H9 (cell line): ENCODE measurements around the gene VRK2. TPM values are rescaled to one million over a fixed set of nuclear protein-coding genes. Genes with fewer than 3 reads are reported as not detected.

Source experiments
- DNase-seq: peaks from one replicate; pipeline ENCODE4 v3.0.0-alpha.2; 2017
- H2AFZ ChIP-seq: one replicate; pipeline ENCODE4 v1.6.1; 2013; ENCODE audit warnings: mild to moderate bottlenecking, low read length, control low read depth, moderate library complexity
- H2AK5ac ChIP-seq: 2 replicates; pipeline ENCODE4 v1.6.1; 2013; ENCODE audit warnings: low read length, control low read depth, mixed read lengths; ENCODE audit not compliant: insufficient read length
- H2BK120ac ChIP-seq: one replicate; pipeline ENCODE4 v1.6.1; 2013; ENCODE audit warnings: low read depth, mild to moderate bottlenecking, low read length, control low read depth, inconsistent platforms; ENCODE audit not compliant: poor library complexity, severe bottlenecking
- H2BK12ac ChIP-seq: 2 replicates; pipeline ENCODE4 v1.6.1; 2013; ENCODE audit warnings: low read length, control low read depth, mixed read lengths, low read depth; ENCODE audit not compliant: insufficient read length
- H2BK15ac ChIP-seq: 2 replicates; pipeline ENCODE4 v1.6.1; 2013; ENCODE audit warnings: low read depth, low read length, control low read depth
- H2BK20ac ChIP-seq: one replicate; pipeline ENCODE4 v1.6.1; 2013; ENCODE audit warnings: low read depth, mild to moderate bottlenecking, low read length, control low read depth, inconsistent platforms; ENCODE audit not compliant: poor library complexity, severe bottlenecking
- H2BK5ac ChIP-seq: 2 replicates; pipeline ENCODE4 v1.6.1; 2013; ENCODE audit warnings: low read length, control low read depth, mixed read lengths; ENCODE audit not compliant: insufficient read length
- H3K14ac ChIP-seq: 2 replicates; pipeline ENCODE4 v1.6.1; 2013; ENCODE audit warnings: low read length, control low read depth; ENCODE audit not compliant: insufficient read depth
- H3K18ac ChIP-seq: 2 replicates; pipeline ENCODE4 v1.6.1; 2013; ENCODE audit warnings: low read depth, mild to moderate bottlenecking, mixed read lengths, low read length, control low read depth; ENCODE audit not compliant: insufficient read length
- H3K23ac ChIP-seq: 2 replicates; pipeline ENCODE4 v1.6.1; 2013; ENCODE audit warnings: low read length, control low read depth, mixed read lengths, low read depth; ENCODE audit not compliant: insufficient read length
- H3K23me2 ChIP-seq: 2 replicates; pipeline ENCODE4 v1.6.1; 2013; ENCODE audit warnings: low read depth, mild to moderate bottlenecking, mixed read lengths, low read length, control low read depth; ENCODE audit not compliant: insufficient read length, poor library complexity, severe bottlenecking
- H3K27ac ChIP-seq: 2 replicates; pipeline ENCODE4 v1.5.1; 2013; ENCODE audit warnings: low read length, control low read depth, mixed read lengths, low read depth; ENCODE audit not compliant: insufficient read length
- H3K27me3 ChIP-seq: 2 replicates; pipeline ENCODE4 v1.6.1; 2013; ENCODE audit warnings: low read length, control low read depth, inconsistent platforms; ENCODE audit not compliant: insufficient read depth
- H3K4ac ChIP-seq: 2 replicates; pipeline ENCODE4 v1.6.1; 2013; ENCODE audit warnings: low read depth, mild to moderate bottlenecking, control low read depth, inconsistent platforms, low read length, moderate library complexity
- H3K4me1 ChIP-seq: 2 replicates; pipeline ENCODE4 v1.6.1; 2013; ENCODE audit warnings: low read length, control low read depth, inconsistent platforms; ENCODE audit not compliant: insufficient read depth
- H3K4me2 ChIP-seq: 2 replicates; pipeline ENCODE4 v1.6.1; 2013; ENCODE audit warnings: low read length, control low read depth, mixed read lengths; ENCODE audit not compliant: insufficient read length, insufficient read depth
- H3K56ac ChIP-seq: 2 replicates; pipeline ENCODE4 v1.6.1; 2013; ENCODE audit warnings: low read depth, mild to moderate bottlenecking, mixed read lengths, low read length, control low read depth; ENCODE audit not compliant: insufficient read length
- H3K79me1 ChIP-seq: 2 replicates; pipeline ENCODE4 v1.6.1; 2013; ENCODE audit warnings: low read depth, mild to moderate bottlenecking, moderate library complexity, low read length, control low read depth, inconsistent platforms; ENCODE audit not compliant: insufficient read depth, poor library complexity, severe bottlenecking
- H3K79me2 ChIP-seq: 2 replicates; pipeline ENCODE4 v1.6.1; 2013; ENCODE audit warnings: low read length, control low read depth, inconsistent platforms; ENCODE audit not compliant: insufficient read depth
- H3K9ac ChIP-seq: 2 replicates; pipeline ENCODE4 v1.6.1; 2013; ENCODE audit warnings: low read length, control low read depth, mixed read lengths; ENCODE audit not compliant: insufficient read length; ENCODE audit errors: extremely low read depth
- H3K9me3 ChIP-seq: one replicate; pipeline ENCODE4 v1.6.1; 2013; ENCODE audit warnings: low read depth, low read length, inconsistent platforms; ENCODE audit not compliant: control insufficient read depth
- H3T11ph ChIP-seq: one replicate; pipeline ENCODE4 v1.6.1; 2013; ENCODE audit warnings: mild to moderate bottlenecking, low read length, control low read depth, inconsistent platforms
- H4K20me1 ChIP-seq: one replicate; pipeline ENCODE4 v1.6.1; 2013; ENCODE audit not compliant: control insufficient read depth, insufficient read length, insufficient read depth
- H4K5ac ChIP-seq: 2 replicates; pipeline ENCODE4 v1.6.1; 2013; ENCODE audit warnings: low read depth, mild to moderate bottlenecking, mixed read lengths, low read length, control low read depth; ENCODE audit not compliant: insufficient read length
- H4K8ac ChIP-seq: replicated peaks from 2 replicates; pipeline ENCODE4 v1.6.1; 2013; ENCODE audit warnings: low read length, control low read depth, mixed read lengths, low read depth; ENCODE audit not compliant: insufficient read length
- H4K91ac ChIP-seq: 2 replicates; pipeline ENCODE4 v1.6.1; 2013; ENCODE audit warnings: low read depth, mild to moderate bottlenecking, moderate library complexity, mixed read lengths, low read length, control low read depth; ENCODE audit not compliant: insufficient read length
- H3K27ac Mint-ChIP-seq, 3 experiments: 2 replicates in 2 of 3; 3 replicates in 1 of 3; pipeline ENCODE4 v1.8.0; 2020 to 2021; ENCODE audit warnings: mixed read lengths in 3 of 3, mild to moderate bottlenecking in 1 of 3, moderate library complexity in 1 of 3
- H3K27me3 Mint-ChIP-seq: 2 replicates; pipeline ENCODE4 v1.8.0; 2021; ENCODE audit warnings: low read depth, mild to moderate bottlenecking, moderate library complexity, mixed read lengths
- H3K36me3 Mint-ChIP-seq, 3 experiments: 2 replicates in 2 of 3; 3 replicates in 1 of 3; pipeline ENCODE4 v1.8.0; 2020 to 2021; ENCODE audit warnings: low read depth in 3 of 3, mixed read lengths in 3 of 3; ENCODE audit not compliant: insufficient read depth in 1 of 3
- H3K4me1 Mint-ChIP-seq, 2 experiments: 2 replicates each; pipeline ENCODE4 v1.8.0; 2020; ENCODE audit warnings: mixed read lengths in 2 of 2
- H3K4me3 Mint-ChIP-seq, 2 experiments: 2 replicates in 1 of 2; 3 replicates in 1 of 2; pipeline ENCODE4 v1.8.0; 2020 to 2021; ENCODE audit warnings: mild to moderate bottlenecking in 2 of 2, mixed read lengths in 2 of 2, moderate library complexity in 1 of 2
- H3K9me3 Mint-ChIP-seq, 2 experiments: 2 replicates in 1 of 2; 3 replicates in 1 of 2; pipeline ENCODE4 v1.8.0; 2020; ENCODE audit warnings: mild to moderate bottlenecking in 2 of 2, mixed read lengths in 2 of 2, moderate library complexity in 1 of 2
- WGBS: extraction: QIAGEN DNeasy Blood & Tissue Kit; methylation state at CpG from one replicate; pipeline ENCODE4 v1.1.7; 2013; ENCODE audit warnings: missing lambda C conversion rate, low lambda C conversion rate, mixed read lengths; ENCODE audit not compliant: insufficient read length; ENCODE audit errors: extremely low coverage; 5-methylcytosine and 5-hydroxymethylcytosine counted together
- total RNA-seq: library from RNA; stranded (reverse); gene quantifications from 2 replicates; pipeline ENCODE4 v1.2.1, GENCODE V29; 2021
- TF ChIP-seq, protein P1 (sequence below): fragments of 200-600 bp; sonication (generic); conservative IDR thresholded peaks from 3 replicates; pipeline ENCODE4 v1.8.0; 2021; ENCODE audit warnings: antibody characterized with exemption, mild to moderate bottlenecking

Gene VRK2
- total RNA-seq, 1 experiment from 2014 or later: 23.8 TPM

DNA sequence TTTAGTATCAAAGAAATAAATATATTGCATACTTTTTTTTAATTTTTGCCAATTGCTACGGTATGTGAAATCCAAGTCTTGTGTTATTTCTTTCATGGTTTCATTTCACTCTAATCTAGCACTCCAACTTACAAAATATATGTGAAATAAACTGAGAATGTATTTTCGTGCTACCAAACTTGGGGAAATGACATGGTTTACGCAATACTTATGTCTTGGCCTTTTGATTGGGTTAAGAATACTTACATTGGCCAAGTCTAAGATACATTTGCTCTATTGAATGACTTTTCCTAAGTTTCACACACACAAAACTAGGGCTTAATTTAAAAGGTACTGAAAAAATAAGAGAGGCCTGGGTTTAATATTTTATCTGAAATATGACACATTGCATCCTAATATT is 80.5 kb downstream of the VRK2 start:
- no peak overlapping the region for H3K23ac ChIP-seq
- no peaks in the 10 kb centered on the region for H3K4me1 Mint-ChIP-seq
- no peak overlapping the region for H3K18ac ChIP-seq
- no peaks in the 10 kb centered on the region for H3K9me3 ChIP-seq
- no peak overlapping the region for H2BK20ac ChIP-seq
- H3K4me3 Mint-ChIP-seq: no peak overlapping the region
- H3K23me2 ChIP-seq: no peaks in the 10 kb centered on the region
- peaks cover 3 to 8% (median 6%) of the 10 kb centered on the region in 3 experiments; a peak in 5 of 7 replicates for H3K36me3 Mint-ChIP-seq
- no peak overlapping the region for H3K4ac ChIP-seq
- no peak overlapping the region for H2AFZ ChIP-seq
- H4K91ac ChIP-seq: no peak overlapping the region
- no peak overlapping the region for H2BK5ac ChIP-seq
- H3K27ac ChIP-seq: no peak overlapping the region
- no peak overlapping the region for H3K56ac ChIP-seq
- H4K20me1 ChIP-seq: no peaks in the 10 kb centered on the region
- no peak overlapping the region for H4K5ac ChIP-seq
- H3T11ph ChIP-seq: no peak overlapping the region
- no peaks in the 10 kb centered on the region for H3K27me3 Mint-ChIP-seq
- no peaks in the 10 kb centered on the region for H3K9me3 Mint-ChIP-seq
- no peaks in the 10 kb centered on the region for H3K79me1 ChIP-seq
- no peaks in the 10 kb centered on the region for H3K27me3 ChIP-seq
- H3K79me2 ChIP-seq: no peaks in the 10 kb centered on the region
- no peak overlapping the region for H4K8ac ChIP-seq
- H2BK15ac ChIP-seq: no peak overlapping the region
- no peak overlapping the region for H2AK5ac ChIP-seq
- no peak overlapping the region for H3K27ac Mint-ChIP-seq
- no CpG with 5 or more reads among the region's 3 CpGs for WGBS
- DNase-seq: no peak
- H3K4me1 ChIP-seq: no peaks in the 10 kb centered on the region
- no peak overlapping the region for H2BK120ac ChIP-seq
- TF ChIP-seq, protein P1, sequence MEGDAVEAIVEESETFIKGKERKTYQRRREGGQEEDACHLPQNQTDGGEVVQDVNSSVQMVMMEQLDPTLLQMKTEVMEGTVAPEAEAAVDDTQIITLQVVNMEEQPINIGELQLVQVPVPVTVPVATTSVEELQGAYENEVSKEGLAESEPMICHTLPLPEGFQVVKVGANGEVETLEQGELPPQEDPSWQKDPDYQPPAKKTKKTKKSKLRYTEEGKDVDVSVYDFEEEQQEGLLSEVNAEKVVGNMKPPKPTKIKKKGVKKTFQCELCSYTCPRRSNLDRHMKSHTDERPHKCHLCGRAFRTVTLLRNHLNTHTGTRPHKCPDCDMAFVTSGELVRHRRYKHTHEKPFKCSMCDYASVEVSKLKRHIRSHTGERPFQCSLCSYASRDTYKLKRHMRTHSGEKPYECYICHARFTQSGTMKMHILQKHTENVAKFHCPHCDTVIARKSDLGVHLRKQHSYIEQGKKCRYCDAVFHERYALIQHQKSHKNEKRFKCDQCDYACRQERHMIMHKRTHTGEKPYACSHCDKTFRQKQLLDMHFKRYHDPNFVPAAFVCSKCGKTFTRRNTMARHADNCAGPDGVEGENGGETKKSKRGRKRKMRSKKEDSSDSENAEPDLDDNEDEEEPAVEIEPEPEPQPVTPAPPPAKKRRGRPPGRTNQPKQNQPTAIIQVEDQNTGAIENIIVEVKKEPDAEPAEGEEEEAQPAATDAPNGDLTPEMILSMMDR: no peak
- H3K14ac ChIP-seq: no peak overlapping the region
- no peak overlapping the region for H2BK12ac ChIP-seq
- H3K9ac ChIP-seq: no peak overlapping the region
- no peak overlapping the region for H3K4me2 ChIP-seq
